Glomerular visceral epithelial cell (primary cell): ENCODE measurements around the gene CAMTA1.
A peak's percentile ranks its signal among the peaks of the same experiment; 100 is the strongest.

ENCODE experiments used
- DNase-seq: peaks from one replicate; pipeline ENCODE4 v3.0.0-alpha.2; 2016; ENCODE audit errors: extremely low spot score

Gene CAMTA1

DNA sequence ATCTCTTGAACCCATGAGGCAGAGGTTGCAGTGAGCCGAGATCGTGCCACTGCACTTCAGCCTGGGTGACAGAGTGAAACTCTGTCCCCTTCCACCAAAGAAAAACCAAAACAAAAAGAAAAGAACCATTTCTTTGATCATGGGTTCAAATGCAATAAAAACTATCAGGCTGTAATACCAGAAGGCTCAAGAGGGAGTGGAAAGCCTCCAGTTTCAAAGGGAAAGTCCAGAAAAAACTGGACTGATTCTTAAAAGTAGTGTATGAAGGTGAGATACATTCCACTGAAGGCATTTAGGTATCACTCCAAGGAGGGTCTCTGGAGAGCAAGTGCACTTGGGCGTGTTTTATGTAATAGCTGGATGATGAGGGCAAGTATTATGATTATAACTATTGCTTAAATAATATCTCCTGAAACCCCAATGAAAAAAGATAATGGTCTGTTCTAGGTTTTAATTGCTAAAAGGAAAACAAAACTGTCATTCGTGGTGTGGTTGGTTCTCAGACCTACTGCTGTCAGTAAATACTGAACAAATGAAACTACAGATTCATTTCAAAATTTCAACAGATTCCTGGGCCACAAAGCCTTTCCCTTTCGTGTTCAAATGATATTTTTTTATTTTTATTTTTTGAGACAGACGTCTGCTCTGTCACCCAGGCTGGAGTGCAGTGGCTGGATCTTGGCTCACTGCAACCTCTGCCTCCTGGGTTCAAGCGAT, 6.0 kb upstream of the CAMTA1 start:
- DNase-seq = no peak

DNA sequence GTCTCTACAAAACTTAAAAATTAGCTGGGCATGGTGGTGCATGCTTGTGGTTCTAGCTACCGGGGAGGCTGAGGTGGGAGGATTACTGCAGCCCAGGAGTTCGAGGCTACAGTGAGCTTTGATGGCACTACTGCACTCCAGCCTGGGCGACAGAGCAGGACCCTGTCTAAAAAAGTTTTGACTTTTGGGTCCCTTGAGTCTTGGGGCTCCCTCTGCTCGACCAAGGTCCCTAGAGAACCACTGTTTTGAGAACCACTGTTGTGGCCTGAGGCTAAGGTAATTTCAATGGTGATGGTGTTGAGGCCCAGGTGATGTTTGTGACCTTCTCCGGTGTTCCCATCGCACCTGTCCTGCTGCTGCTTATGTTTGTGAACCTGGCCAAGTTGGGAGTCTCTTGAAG, 3.1 kb upstream of the CAMTA1 start:
- DNase-seq = no peak

DNA sequence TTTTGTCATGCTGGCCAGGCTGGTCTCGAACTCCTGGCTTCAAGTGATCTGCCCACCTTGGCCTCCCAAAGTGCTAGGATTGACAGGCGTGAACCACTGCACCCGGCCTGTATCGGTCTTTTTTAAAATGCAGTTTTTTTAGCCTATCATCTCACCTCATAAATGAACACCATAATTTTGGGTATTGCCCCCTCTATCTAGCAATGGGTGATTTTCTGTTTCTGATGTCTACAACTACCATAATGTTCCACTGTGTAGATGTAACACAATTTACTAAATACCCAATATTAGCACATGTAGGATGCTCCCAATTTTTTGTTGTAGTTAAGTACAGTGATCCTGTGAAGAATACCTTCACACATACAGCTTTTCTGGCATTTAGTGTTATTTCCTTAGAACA, 2.0 kb upstream of the CAMTA1 start:
- no peak for DNase-seq

DNA sequence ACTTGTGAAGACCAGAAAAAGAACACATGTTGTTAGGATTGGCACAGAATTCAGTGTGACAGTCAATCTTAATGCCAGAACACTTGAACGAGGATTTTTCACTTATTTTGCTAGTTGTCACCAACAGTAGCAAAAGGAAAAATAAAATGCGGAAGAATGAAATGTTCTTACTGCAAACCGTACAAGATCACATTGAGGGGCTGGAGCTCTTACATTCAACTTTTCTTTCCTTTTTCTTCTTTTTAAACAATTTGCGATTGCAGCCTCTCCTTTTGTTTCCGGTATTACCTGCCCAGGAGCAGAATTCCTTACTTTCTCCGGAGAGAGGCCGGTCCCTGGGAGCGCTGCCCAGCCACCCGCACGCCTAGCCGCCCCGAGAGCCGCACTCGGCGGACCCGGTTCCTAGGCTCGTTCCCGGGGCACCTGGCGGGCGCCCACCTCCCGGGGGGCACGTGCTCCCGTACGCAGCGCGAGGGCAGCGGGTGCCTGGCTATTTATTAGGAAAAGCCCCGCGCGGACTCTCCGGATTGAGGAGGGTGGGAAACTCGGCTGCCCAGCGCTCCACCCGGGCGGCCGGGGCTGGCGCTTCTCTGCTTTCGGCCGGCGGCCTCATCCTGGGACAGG, 1.2 kb upstream of the CAMTA1 start:
- DNase-seq = no peak

DNA sequence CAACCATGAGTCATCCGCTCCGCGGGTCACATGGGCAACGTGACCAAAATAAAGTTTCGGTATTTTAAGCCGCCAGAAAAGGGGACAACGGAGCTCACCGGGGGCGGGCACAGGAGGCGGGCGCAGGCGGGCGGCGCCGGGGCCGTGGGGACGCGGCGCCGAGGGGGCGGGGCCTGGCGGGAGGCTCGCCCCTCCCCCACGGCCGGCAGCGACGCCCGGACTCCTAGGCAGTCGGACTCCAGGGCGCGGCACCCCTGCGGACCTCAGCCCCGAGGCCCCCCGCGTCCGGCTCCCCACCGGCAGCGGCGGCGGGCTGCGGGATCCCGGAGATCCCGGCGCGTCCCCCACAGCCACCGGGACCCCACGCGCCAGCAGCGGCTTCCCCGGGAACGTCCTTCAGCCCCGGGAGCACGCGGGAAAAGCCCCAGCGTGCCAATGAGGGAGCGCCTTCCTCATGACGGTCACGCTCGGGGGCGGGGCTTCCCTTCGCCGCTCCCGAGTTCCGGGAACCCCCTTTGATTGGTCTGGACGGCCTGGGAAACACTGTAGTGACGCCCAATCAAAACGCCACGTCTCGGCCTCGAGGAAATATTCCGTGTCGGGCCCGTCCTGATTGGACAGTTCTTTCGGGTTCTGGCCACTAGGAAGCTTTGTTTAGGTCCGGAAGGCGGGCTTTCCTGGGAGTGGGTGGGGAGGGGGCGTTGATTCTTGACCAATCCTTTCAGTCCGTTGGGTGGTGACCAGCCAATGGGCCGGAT, 515 bp upstream of the CAMTA1 start:
- DNase-seq = peak; percentile 100

DNA sequence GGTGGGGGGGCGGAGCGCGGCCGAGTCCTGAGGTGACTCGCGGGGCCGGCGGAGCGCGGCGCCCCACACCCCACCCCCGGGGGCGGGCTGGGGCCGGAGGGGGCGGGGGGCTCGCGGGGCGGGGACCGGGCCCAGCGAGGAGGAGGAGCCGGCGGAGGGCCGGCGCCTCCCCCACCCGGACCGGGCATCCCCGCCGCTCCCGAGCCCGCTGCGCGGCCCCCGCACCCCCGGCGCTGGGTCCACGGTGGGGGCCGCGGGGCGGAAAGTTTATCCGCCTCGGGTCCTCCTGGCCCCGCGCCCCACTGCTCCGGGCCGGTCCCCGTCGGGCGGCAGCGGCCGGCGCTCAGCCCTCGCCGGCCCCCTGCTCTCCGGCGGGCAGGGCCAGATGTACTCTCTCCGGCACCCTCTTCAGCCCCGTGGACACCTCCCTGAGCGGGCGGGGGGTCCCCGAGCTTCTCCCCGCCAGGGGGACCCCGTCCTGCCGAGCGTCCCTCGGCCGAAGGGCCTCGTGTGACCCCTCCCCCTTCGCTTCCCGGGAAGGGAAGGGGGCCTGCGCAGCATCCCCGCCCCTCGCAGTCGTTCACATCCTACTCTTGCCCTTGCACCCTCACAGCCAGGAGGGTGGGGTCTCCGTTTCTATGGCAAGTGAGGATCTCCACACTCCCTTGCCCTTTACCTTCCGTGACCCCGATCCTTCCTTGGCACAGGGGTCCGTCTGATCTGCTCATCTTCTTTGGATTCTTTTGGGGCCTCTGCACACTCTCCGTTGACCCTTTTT, 663 bp downstream of the CAMTA1 start:
- DNase-seq = peak; percentile 62

DNA sequence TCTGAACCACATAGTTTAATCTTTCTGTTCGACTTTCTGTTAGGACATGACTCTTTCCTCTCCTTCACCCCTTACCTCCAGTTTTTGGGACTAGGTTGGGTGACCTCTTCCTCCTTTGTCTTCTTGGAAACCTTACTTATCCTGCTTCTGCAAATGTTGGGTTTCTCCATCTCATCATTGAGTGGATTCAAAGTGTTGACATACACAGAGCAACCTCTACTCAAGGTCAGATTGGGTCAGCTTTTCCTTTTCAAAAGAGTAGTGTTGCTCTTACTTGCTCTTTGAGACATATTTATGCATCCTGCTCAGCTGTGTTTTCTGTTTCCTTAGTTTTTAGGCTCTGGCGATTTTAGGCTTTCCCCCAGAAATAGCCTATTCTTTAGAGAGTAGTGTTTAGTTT, 3.7 kb downstream of the CAMTA1 start:
- no peak for DNase-seq

DNA sequence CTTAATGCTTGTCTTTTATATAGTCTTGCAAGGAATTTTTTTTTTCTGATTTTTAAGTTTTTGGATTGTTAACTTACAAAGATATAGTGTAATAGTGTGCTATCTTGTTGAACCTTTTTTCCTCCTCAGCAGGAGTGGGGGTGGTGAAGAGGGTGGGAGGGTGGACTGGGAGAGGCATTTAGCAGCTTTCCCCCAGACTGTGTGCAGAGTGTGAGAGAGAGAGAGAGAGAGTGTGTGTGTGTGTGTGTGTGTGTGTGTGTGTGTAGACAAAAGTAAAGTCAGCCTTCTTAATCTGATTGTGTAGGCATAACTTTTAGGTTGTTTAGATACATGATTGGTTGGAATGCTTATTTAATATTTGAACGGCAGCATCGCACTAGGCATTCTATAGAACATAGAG, 4.9 kb downstream of the CAMTA1 start:
- DNase-seq = no peak

DNA sequence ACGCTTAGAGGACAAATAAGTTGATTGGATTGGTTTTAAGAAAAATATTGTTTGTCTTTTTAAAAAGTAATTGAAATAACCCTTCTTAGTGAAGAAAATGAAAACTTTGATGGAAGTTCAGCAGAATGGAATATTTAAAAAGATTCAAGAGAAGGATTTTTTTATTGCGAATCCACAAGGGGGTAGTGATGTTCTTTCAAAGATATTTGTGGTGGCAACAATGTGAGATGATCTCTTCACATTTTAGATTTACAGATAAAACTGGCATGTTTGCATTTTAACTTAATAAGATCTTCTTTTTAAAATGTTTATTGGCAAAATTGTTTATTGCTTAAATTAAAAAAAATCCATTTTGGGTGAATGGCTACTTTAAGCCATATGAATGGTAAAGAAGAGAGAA, 8.9 kb downstream of the CAMTA1 start:
- DNase-seq = peak; percentile 43

DNA sequence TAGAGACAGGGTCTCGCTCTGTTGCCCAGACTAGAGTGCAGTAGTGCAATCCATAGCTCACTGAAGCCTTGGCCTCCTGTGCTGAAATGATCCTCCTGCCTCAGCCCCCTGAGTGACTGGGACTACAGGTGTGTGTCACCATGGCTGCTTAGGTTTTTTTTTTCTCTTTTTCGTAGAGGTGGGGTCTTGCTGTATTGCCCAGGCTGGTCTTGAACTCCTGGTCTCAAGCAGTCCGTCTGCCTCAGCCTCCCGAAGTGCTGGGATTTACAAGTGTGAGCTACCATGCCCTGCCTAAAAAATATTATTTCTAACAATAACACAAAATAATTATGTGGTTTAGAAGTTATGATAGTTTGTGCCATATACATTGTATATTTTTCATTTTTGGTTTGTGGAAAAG, 9.9 kb downstream of the CAMTA1 start:
- DNase-seq = no peak

DNA sequence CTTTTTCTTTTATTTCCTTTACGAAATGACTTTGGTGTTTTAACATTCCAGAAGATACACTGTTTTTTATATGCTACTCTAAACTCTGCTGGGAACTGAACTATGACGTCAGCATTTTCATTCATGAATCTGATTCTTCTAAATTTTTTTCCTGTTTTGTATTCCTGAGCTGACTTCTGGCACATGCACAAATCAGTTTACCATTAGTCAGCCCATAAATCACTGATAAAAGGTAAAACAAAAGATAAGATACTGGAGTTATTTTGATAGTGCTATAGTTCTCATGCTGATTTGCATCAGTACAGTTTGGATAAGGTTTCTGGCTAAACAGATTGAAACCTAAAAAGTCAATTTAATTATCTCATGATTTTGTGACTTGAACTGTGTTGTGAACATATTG, 10.4 kb downstream of the CAMTA1 start:
- no peak for DNase-seq

DNA sequence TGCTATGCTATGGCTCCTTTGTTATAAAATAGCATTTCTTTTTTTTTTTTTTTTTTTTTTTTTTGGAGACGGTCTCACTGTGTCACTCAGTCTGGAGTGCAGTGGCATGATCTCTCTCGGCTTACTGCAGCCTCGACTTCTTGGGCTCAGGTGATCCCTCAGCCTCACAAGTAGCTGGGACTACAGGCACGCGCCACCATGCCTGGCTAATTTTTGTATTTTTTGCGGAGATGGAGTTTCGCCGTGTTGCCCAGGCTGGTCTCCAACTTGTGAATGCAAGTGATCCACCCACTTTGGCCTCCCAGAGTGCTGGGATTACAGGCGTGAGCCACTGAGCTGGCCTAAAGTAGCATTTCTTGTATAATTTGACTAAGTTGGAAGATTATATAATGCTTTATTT, 10.8 kb downstream of the CAMTA1 start:
- DNase-seq = no peak

DNA sequence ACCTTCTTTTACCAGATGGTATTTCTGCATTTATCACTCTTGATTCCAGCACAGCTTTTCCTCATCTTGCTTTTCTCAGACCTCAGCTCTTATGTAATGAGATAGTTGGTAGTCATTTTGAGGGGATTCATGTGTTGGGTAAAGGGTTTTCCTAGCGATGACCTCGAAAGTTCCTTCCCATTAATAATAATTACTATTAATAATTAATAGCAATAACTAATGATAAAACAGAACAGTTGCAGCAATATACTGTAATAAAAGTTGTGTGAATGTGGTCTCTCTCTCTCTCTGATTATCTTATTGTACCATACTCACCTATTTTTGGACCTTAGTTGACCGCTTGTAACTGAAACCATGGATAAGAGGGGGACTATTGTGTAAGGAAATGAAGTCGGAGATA, 14.2 kb downstream of the CAMTA1 start:
- no peak for DNase-seq

DNA sequence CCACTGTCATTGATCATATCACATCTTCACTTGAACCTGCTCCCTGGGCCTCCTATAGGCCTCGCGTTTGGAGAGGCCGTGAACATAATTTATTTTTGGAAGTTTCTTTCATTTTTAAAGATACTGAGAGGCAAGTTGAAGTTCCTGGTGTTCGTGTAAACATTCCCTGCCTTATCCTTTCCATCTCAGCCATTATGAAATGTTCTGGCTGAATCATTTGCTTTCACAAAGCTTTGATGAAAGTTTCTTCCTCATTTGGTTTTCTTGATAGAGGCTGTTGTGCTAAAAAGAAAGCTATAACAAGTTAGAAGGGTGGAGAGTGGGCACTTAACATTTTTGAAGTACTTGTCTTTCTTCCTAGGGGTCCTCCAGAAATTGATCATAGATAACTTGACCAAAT, 15.5 kb downstream of the CAMTA1 start:
- no peak for DNase-seq

DNA sequence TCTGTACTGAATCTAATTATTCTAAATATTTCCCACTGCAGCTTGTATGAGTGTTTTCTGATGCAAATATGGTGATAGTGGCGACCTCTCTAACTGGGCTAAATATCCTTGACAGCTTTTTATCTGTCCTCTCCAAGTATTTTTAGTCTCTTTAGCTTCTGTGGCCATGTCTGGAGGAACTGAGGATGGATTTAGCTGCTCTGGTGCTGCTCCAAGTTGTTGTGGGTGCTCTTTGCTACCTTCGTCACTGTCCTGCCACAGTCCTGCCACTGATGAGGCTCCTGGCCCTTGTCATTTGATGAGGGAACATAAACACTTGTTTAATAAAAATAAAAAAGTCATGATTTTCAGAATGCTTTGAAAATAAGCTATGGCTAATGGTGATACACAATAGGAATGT, 15.9 kb downstream of the CAMTA1 start:
- no peak for DNase-seq

DNA sequence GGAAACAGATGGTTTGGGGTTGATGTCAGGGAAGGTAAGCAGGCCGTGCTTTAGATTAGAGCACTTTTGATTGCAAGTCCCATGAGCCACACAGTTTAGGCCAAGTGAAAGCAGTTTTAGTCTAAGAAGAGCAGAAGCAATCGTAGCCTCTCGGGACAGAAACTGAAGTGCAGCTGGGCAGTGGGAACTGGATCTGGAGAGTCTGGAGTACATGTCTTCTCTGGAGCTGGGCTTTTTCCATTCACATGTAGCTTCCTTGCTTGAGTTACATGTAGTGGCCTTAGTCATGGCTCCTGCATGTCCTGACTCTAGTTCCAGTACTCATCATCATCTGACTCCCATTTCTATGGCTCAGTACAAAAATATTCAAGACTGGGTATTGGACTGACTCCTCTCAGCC, 16.7 kb downstream of the CAMTA1 start:
- DNase-seq = no peak

DNA sequence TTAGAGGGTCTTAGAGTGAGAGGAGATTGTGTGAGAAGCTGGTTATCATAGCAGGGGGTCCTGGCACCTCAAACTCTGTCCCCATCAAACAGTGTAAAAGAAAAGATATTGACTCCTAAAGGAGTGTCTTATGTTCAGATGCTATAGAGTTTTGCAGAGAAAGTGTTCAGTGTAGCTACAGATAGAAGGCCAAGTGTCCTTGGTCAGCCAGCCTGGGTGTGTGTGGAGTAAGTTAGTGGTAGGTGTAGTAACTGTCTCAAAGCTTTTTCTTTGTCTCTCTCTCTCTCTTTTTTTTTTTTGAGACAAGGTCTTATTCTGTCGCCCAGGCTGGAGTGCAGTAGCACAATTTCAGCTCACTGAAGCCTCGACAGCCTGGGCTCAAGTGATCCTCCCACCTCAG, 17.2 kb downstream of the CAMTA1 start:
- no peak for DNase-seq

DNA sequence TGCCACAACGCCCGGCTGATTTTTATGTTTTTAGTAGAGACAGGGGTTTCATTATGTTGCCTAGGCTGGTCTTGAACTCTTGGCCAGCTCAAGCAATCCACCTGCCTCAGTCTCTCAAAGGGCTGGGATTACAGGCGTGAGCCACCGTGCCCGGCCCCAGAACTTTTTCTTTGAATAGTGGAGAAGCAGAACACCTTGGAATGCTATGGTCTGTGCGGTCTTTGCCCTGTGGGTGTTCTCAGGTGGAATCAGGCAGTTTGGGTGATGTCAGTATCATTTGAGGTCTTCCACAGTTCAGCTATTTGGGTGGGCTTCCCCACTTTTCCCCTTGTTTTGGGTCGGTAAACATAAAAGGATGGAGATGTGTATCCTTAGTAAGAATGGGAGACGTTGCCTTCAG, 17.6 kb downstream of the CAMTA1 start:
- no peak for DNase-seq

DNA sequence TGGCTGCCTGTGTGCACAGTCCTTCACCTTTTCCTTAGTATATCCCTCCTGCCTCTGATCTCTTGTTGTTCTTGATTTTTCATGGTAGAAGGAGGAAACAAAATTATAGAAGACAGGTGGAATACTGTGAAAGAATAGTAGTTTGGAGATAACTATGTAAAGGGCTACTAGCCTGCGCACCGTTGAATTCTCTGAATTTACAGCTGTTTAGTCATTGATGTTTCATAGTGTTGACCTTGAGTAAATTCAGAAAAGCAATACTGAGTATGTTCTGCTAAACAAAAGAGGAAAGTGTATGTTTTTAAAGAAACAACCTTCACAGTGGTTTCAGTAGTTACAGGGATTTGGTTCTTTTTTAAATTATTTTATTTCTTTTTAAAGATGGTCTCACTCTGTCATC, 18.1 kb downstream of the CAMTA1 start:
- DNase-seq = no peak

DNA sequence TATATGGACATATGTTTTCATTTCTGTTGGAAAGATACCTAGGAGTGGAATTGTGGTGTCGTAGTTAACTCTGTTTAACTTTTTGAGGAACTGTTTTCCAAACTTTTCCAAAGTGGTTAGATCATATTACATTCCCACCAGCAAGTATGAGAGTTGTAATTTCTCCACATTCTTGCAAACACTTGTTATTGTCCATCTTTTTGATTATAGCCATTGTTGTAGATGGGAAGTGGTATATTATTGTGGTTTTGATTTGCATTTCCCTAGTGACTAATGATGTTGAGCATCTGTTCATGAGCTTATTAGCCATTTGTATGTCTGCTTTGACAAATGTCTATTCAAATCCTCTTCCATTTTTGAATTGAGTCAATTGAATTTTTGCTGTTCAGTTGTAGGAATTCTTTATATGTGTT, 19.8 kb downstream of the CAMTA1 start:
- no peak for DNase-seq

DNA sequence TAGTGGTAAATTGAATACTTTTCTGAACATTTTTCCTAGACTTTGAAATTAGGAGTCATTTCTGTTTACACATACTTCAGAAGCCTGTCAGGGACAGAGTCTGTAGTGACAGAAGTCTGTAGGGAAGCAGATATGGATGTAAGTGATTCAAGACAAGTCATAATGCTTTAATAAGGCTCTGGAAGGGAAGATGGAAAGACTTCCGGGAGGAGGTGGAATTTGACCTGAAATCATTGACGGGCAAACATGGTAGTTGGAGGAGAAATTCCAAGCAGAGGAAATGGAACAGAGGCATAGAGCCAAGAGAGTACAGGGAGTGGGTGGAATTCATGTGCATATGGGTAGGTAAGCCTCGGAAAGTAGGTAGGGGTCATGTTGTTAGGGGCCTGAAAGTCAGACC, 22.5 kb downstream of the CAMTA1 start:
- DNase-seq = no peak

DNA sequence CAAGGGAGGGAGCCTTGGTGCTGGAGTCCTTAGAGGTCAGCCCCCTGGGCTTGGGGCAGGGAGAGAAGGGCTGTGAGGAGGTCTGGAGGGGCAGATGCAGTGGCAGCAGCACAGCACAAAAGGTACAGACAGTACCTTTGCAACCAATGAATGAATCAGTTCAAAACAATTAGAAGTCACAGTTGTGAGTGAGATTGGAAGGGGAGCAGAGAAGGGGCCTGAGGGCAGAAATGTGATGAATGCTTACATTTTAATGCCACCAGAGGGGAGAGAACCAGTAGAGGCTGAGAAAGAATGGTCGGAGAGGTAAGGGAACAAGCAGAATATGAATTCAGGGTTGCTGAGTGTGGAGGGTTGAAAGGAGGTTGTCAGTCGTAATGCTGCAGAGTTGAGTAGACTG, 24.2 kb downstream of the CAMTA1 start:
- DNase-seq = no peak
